ENCODE data around the gene CEP41. TPM values are rescaled to one million over a fixed set of nuclear protein-coding genes. Genes with fewer than 3 reads are reported as not detected.

The CEP41 gene
- polyA plus RNA-seq, 1 donor from 2014 or later = 47.0 TPM

- Histone ChIP-seq H3K27me3 (ENCODE audit: insufficient read depth, low read depth, low read length) (no peaks in the 10 kb centered on the region), H3K4me2 (ENCODE audit: low read length) (no peak overlapping the region), H3K36me3 (ENCODE audit: insufficient read depth, low read length) (no peaks in the 10 kb centered on the region), H3F3A (ENCODE audit: insufficient read depth, low read length, poor library complexity, severe bottlenecking) (peaks cover 6% of the 10 kb centered on the region), H3K9me3 (ENCODE audit: low read length) (no peaks in the 10 kb centered on the region), H2AFZ (ENCODE audit: low read depth, low read length) (no peak overlapping the region), H4K20me1 (ENCODE audit: insufficient read depth) (no peaks in the 10 kb centered on the region), H3K9me2 (ENCODE audit: insufficient read depth, low read length) (no peaks in the 10 kb centered on the region), H3K9ac (ENCODE audit: low read length) (peak overlapping the region; percentile 67), H3K79me2 (replicated peaks; ENCODE audit: insufficient read depth, low read length) (no peaks in the 10 kb centered on the region), H3K4me3 (ENCODE audit: low read length) (no peak overlapping the region), H3K27ac (ENCODE audit: low read length) (peak overlapping the region; percentile 95)
- TF ChIP-seq TAF1 (IDR thresholded peaks at IDR 0.05; ENCODE audit: low read depth) = no peak
- no peak for TF ChIP-seq REST (IDR thresholded peaks at IDR 0.05; ENCODE audit: borderline replicate concordance)
- no peak for TF ChIP-seq SMC3 (conservative IDR thresholded peaks at IDR 0.05; ENCODE audit: poor library complexity)
- no peak for TF ChIP-seq CTCF (IDR thresholded peaks at IDR 0.05; ENCODE audit: poor library complexity, severe bottlenecking)
- TF ChIP-seq EZH2 (IDR thresholded peaks at IDR 0.05; ENCODE audit: borderline replicate concordance, insufficient read depth, low read length, poor library complexity, severe bottlenecking) = no peak
Observed at GRCh38 chr7:130364451-130364850, 76.4 kb downstream of the CEP41 start.

- TF ChIP-seq EP300 (conservative IDR thresholded peaks at IDR 0.05; ENCODE audit: poor library complexity, severe bottlenecking) (no peak), POLR2AphosphoS5 (IDR thresholded peaks at IDR 0.05) (no peak), MXI1 (conservative IDR thresholded peaks at IDR 0.05; ENCODE audit: poor library complexity, severe bottlenecking) (no peak), TAF1 (IDR thresholded peaks at IDR 0.05; ENCODE audit: low read depth) (no peak), CTCF (IDR thresholded peaks at IDR 0.05; ENCODE audit: poor library complexity, severe bottlenecking) (no peak), REST (IDR thresholded peaks at IDR 0.05; ENCODE audit: borderline replicate concordance) (no peak), RAD21 (conservative IDR thresholded peaks at IDR 0.05) (no peak), SMC3 (conservative IDR thresholded peaks at IDR 0.05; ENCODE audit: poor library complexity) (no peak), EZH2 (IDR thresholded peaks at IDR 0.05; ENCODE audit: borderline replicate concordance, insufficient read depth, low read length, poor library complexity, severe bottlenecking) (no peak)
- H3K79me2 ChIP-seq (replicated peaks; ENCODE audit: insufficient read depth, low read length) = no peaks in the 10 kb centered on the region
- no peaks in the 10 kb centered on the region for H3K27me3 ChIP-seq (ENCODE audit: insufficient read depth, low read depth, low read length)
- peaks cover 6% of the 10 kb centered on the region for H3F3A ChIP-seq (ENCODE audit: insufficient read depth, low read length, poor library complexity, severe bottlenecking)
- no peak overlapping the region for H3K4me3 ChIP-seq (ENCODE audit: low read length)
- no peak overlapping the region for H3K27ac ChIP-seq (ENCODE audit: low read length)
- no peak overlapping the region for H2AFZ ChIP-seq (ENCODE audit: low read depth, low read length)
- H4K20me1 ChIP-seq (ENCODE audit: insufficient read depth) = no peaks in the 10 kb centered on the region
- H3K9ac ChIP-seq (ENCODE audit: low read length) = no peak overlapping the region
- no peaks in the 10 kb centered on the region for H3K36me3 ChIP-seq (ENCODE audit: insufficient read depth, low read length)
- no peaks in the 10 kb centered on the region for H3K9me2 ChIP-seq (ENCODE audit: insufficient read depth, low read length)
- H3K9me3 ChIP-seq (ENCODE audit: low read length) = no peaks in the 10 kb centered on the region
- H3K4me2 ChIP-seq (ENCODE audit: low read length) = no peak overlapping the region
Observed at GRCh38 chr7:130363026-130363847, 77.6 kb downstream of the CEP41 start.

All from neural cell (in vitro differentiated cells).